Measurements from ENCODE around the gene MYCN. TPM values are rescaled to one million over a fixed set of nuclear protein-coding genes. Genes with fewer than 3 reads are reported as not detected.
A peak's percentile ranks its signal among the peaks of the same experiment; 100 is the strongest.
"Not testable (repeated sequence)": the region's sequence is repeated elsewhere in the genome, so short reads cannot be mapped to it uniquely, and the experiment has no call there.

The MYCN gene
- total RNA-seq, 1 donor from 2014 or later: 0.20 TPM

GRCh38 chr2:15963109-15963976, 23.0 kb downstream of the MYCN start:
- not testable (repeated sequence) for ATAC-seq

DNA sequence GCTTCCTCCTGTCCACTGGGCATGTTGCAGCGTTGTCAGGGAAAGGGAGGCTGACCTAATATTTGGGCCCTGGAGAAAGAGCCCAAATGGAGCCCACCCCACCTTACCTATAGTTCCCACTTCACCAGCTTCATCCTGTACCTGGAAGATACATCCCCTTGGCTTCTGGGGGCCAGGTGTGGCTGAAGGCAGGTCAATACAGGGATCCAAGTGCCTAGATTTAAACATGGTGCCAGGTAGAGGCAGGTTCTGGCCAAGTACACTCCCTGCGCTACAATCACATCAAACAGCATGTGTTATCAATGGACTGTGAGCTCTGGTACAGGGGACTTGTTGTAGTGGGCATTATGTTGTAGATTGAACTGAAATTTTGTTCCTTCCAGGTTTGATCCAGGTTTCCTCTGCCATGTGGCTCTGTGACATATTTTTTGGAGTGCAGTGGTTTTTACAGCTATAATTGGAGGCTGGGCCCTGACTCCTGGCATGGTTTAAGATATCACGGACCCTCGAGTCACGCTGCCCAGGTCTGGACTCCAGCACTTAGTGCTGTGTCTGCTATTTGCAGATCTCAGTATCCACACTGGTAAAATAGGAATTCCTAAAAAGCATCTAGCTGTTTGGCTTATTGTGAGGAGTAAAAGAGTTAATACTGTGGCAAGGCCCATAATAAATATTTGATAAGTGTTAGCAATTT, 23.8 kb downstream of the MYCN start:
- ATAC-seq: no peak

- peak; percentile 99 for ATAC-seq
Observed at GRCh38 chr2:15964936-15965563, 24.7 kb downstream of the MYCN start.

DNA sequence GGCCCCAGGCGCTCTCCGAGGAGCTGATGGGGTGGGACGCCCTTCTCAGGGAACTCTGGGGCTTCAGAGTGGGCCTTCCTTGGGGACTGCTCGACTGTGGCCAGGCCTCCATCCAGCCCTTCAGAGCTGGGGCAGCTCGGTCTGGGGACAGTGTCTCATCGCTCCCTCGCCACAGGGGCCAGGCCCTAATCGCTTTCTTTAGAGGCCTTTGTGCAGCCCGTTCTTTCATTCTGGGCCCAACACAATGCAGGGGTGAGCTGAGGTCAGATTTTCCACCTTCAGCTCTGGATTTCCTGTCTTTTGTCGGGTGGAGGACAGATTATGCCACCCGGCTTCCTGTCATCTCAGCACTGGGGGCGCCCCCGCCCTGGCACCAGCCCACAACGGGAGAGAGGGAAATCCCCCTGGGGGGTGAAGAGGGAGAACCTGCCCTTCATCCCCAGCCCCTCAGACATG, 25.2 kb downstream of the MYCN start:
- no peak for ATAC-seq

- ATAC-seq: no peak
Observed at GRCh38 chr2:15967415-15968279, 27.3 kb downstream of the MYCN start.

DNA sequence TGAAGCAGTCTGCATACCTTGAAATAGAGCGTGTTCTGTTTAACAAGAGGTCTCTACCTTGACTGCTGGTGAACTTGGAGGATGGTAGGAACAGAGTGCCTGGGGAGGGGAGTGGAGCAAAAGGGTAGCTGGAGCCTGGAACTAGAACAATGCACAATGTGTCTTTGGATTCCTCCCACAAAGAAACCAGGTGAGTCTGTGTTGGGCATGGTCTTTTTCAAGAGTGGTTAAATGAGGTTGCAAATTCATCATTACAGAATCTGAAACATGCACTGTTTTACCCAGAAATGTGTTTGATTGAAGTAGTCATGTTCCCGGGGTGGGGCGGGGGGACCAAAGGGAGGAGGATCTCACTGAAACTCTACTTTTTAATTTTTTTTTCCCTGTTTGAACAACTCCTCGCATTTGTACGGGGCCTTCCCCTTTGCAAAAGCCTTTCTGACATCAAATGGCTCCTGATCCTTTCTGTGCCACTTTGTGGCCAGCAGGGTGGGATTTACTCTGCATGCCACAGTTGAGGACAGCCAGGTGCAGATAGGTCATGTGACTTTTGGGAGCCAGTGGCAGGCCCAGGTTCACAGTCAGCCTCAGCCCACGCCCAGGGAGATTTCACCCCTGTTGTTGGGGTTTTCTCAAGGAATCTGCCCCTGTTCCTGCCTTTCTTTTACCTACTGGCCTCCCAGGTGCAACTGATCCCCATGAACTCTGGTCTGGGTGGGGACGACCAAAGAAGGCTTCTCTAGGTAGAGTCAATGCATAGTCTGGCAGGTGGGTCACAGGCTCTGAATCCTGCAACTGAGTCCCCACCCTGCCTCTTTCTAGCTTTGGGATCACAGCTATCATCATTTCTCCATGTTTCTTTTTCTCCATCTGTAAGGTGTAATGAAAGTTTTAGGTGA, 28.2 kb downstream of the MYCN start:
- no peak for ATAC-seq

- ATAC-seq: no peak
Observed at GRCh38 chr2:15969214-15969613, 28.9 kb downstream of the MYCN start.

- ATAC-seq: no peak
Observed at GRCh38 chr2:15970701-15971100, 30.4 kb downstream of the MYCN start.

- no peak for ATAC-seq
Observed at GRCh38 chr2:15971351-15971750, 31.0 kb downstream of the MYCN start.

DNA sequence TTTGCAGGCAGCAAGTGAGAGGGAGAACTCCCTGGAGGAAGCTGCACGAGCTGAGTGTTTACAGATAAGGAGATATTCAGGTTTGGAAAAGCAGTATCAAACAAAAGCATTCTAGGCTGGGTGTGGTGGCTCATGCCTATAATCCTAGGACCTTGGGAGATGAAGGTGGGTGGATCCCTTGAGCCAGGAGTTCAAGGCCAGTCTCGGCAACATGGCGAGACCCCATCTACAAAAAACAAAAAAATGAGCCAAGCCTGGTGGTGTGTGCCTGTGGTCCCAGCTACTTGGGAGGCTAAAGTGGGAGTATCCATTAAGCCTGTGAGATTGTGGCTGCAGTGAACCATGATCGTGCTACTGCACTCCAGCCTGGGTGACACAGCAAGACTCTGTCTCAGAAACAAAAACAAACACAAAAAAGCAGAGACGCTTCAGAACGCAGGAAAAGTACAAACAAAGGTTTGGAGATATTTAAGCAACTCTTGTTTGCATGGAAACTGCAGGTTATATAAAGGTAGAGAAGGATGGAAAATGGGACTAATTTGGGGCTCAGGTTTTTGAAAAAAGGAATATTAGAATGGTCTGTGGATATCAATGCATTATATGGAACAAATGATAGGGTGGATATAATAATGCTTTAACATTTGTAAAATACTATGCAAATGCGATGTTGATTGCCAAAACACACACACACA, 31.6 kb downstream of the MYCN start:
- no peak for ATAC-seq

- no peak for ATAC-seq
Observed at GRCh38 chr2:15973481-15974401, 33.4 kb downstream of the MYCN start.

- no peak for ATAC-seq
Observed at GRCh38 chr2:15974565-15975260, 34.4 kb downstream of the MYCN start.

GRCh38 chr2:15975261-15975600, 34.9 kb downstream of the MYCN start:
- no peak for ATAC-seq

- no peak for ATAC-seq
Observed at GRCh38 chr2:15975676-15976075, 35.3 kb downstream of the MYCN start.

DNA sequence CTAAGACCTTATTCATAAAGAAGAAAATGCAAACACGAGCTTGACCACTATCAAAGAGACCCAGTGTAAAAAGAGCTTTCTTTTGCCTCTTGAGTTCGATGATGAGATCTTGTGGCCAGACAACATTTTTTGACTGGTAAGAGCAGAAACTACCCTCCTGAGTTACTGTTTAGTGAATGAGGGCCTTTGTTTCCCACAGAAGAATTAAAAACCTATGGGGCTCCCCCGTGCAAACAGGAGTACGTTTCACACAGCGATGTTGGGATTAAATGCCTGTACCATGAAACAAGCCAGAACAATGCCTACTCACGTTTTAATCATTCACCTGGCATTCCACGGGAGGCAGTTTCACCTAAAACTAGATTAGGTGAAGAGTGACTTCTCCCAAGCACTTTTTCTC, 36.0 kb downstream of the MYCN start:
- no peak for ATAC-seq

GRCh38 chr2:15979051-15979758, 38.9 kb downstream of the MYCN start:
- no peak for ATAC-seq

DNA sequence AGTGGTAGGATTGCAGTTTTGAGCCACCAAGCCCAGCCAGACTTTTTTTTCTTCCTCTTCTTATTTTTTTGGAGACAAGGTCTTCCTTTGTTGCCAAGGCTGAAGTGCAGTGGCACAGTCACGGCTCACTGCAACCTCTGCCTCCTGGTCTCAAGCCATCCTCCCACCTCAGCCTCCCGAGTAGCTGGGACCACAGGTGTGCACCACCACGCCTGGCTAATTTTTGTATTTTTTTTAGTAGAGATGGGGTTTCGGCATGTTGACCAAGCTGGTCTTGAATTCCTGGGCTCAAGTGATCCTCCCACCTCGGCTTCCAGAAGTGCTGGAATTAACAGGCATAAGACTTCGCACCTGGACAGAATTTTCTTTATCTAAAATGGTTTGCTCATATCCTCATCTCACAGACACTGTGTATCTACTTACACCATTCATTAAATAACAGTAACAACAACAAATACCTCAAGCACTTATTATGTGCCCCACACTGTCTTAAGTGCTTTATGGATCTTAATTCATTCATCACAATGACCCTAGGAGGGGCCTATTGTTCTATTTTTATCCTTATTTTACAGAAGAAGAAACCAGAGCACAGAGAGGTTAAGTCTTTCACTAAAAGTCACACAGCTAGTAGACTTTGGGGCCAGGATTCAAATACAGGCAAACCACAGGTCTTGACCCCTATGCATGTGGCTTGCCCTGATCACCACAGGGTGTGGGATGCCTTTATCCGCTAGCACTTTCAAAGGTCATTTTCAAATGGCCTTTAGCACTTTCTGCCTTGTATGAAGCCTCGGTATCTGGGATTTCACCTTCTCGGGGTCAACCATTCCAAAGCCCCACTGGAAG, 39.6 kb downstream of the MYCN start:
- ATAC-seq: no peak

Measured in esophagus mucosa (tissue), 1 donor.